ENCODE results near the gene POLD1. TPM values are rescaled to one million over a fixed set of nuclear protein-coding genes. Genes with fewer than 3 reads are reported as not detected.

POLD1 gene
- total and polyA plus RNA-seq, 2 of the 13 experiments (the other 11 are each of a cell fraction or from before 2014, with no cell fraction given): 17.4 to 54.0 TPM

- TF ChIP-seq ZNF18 (CRISPR knock-in tag; IDR thresholded peaks at IDR 0.05; ENCODE audit: insufficient replicate concordance) (no peak), ZFP36L1 (CRISPR knock-in tag; IDR thresholded peaks at IDR 0.05) (no peak), ZBTB3 (CRISPR knock-in tag; IDR thresholded peaks at IDR 0.05; ENCODE audit: borderline replicate concordance, low read depth) (no peak), ZNF878 (CRISPR knock-in tag; IDR thresholded peaks at IDR 0.05) (no peak), NFE2L2 (IDR thresholded peaks at IDR 0.05; ENCODE audit: low read length) (no peak), ZNF407 (CRISPR knock-in tag; IDR thresholded peaks at IDR 0.05; ENCODE audit: not compliant biosample characterization) (no peak), HNRNPL (IDR thresholded peaks at IDR 0.05; ENCODE audit: low read depth, low read length) (no peak), SMC3 (IDR thresholded peaks at IDR 0.05; ENCODE audit: low read length) (peak; percentile 52; the same call in 1 of the 2 replicates), PHF8 (CRISPR knock-in tag; IDR thresholded peaks at IDR 0.05) (no peak), GLI4 (CRISPR knock-in tag; IDR thresholded peaks at IDR 0.05; ENCODE audit: borderline replicate concordance) (no peak), RARG (CRISPR knock-in tag; IDR thresholded peaks at IDR 0.05; ENCODE audit: low read depth) (no peak), ZNF768 (CRISPR knock-in tag; IDR thresholded peaks at IDR 0.05) (no peak), TCF7 (IDR thresholded peaks at IDR 0.05; ENCODE audit: low read depth) (peak; percentile 71; the same call in 1 of the 2 replicates)
- TF ChIP-seq, protein P1, sequence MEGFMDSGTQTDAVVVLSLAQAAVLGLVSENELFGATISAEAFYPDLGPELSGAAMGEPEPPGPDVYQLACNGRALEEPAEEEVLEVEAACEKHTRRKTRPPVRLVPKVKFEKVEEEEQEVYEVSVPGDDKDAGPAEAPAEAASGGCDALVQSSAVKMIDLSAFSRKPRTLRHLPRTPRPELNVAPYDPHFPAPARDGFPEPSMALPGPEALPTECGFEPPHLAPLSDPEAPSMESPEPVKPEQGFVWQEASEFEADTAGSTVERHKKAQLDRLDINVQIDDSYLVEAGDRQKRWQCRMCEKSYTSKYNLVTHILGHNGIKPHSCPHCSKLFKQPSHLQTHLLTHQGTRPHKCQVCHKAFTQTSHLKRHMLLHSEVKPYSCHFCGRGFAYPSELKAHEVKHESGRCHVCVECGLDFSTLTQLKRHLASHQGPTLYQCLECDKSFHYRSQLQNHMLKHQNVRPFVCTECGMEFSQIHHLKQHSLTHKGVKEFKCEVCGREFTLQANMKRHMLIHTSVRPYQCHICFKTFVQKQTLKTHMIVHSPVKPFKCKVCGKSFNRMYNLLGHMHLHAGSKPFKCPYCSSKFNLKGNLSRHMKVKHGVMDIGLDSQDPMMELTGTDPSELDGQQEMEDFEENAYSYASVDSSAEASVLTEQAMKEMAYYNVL (CRISPR knock-in tag; IDR thresholded peaks at IDR 0.05; ENCODE audit: borderline replicate concordance): no peak
Measured at GRCh38 chr19:50460161-50460765, 76.1 kb downstream of the POLD1 start (continued).

Data from HepG2 (cell line).